NCI-H2029 (cell line): ENCODE measurements around the gene RNF212.
A peak's percentile ranks its signal among the peaks of the same experiment; 100 is the strongest.

Experiments
- DNase-seq: peaks from one replicate; lab custom pipeline; 2025; lab: John Stamatoyannopoulos, UW

The RNF212 gene

GRCh38 chr4:1090465-1091440 lies 22.6 kb downstream of the RNF212 start:
- DNase-seq = no peak

GRCh38 chr4:1090036-1090435 lies 23.3 kb downstream of the RNF212 start:
- DNase-seq = no peak

- DNase-seq = no peak
Measured at GRCh38 chr4:1087371-1087770, 26.0 kb downstream of the RNF212 start.

- no peak for DNase-seq
Measured at GRCh38 chr4:1086011-1086410, 27.4 kb downstream of the RNF212 start.

- no peak for DNase-seq
Measured at GRCh38 chr4:1085404-1085799, 28.0 kb downstream of the RNF212 start.

GRCh38 chr4:1084796-1085403 lies 28.5 kb downstream of the RNF212 start:
- no peak for DNase-seq

- no peak for DNase-seq
Measured at GRCh38 chr4:1084394-1084793, 29.0 kb downstream of the RNF212 start.

- DNase-seq = peak; percentile 83
Measured at GRCh38 chr4:1082215-1083182, 30.9 kb downstream of the RNF212 start.

GRCh38 chr4:1081689-1082040 lies 31.7 kb downstream of the RNF212 start:
- DNase-seq = no peak

- DNase-seq = no peak
Measured at GRCh38 chr4:1080961-1081688, 32.2 kb downstream of the RNF212 start.

GRCh38 chr4:1080432-1080831 lies 32.9 kb downstream of the RNF212 start:
- DNase-seq = no peak

GRCh38 chr4:1079711-1080265 lies 33.6 kb downstream of the RNF212 start:
- DNase-seq = no peak

GRCh38 chr4:1078490-1078889 lies 34.9 kb downstream of the RNF212 start:
- DNase-seq = no peak

- DNase-seq = no peak
Measured at GRCh38 chr4:1077711-1078477, 35.5 kb downstream of the RNF212 start.

- DNase-seq = no peak
Measured at GRCh38 chr4:1075809-1076699, 37.3 kb downstream of the RNF212 start.

- DNase-seq = no peak
Measured at GRCh38 chr4:1075225-1075624, 38.1 kb downstream of the RNF212 start.

- no peak for DNase-seq
Measured at GRCh38 chr4:1074077-1074476, 39.3 kb downstream of the RNF212 start.

GRCh38 chr4:1072830-1073446 lies 40.4 kb downstream of the RNF212 start:
- peak; percentile 5 for DNase-seq

- DNase-seq = no peak
Measured at GRCh38 chr4:1069394-1069793, 44.0 kb downstream of the RNF212 start.
